HG03558 (cell line): ENCODE data around the gene SLC30A7.
"Not testable (repeated sequence)": the region's sequence is repeated elsewhere in the genome, so short reads cannot be mapped to it uniquely, and the experiment has no call there.

Experiments
- ATAC-seq: cut with Tn5 transposase; IDR thresholded peaks from one replicate; pipeline ENCODE4 v1.9.1; 2021; ENCODE audit warnings: moderate number of reproducible peaks; ENCODE audit not compliant: unreplicated experiment; ENCODE audit errors: extremely low read depth

The SLC30A7 gene

GRCh38 chr1:100889869-100890482 is 5.9 kb upstream of the SLC30A7 start:
- not testable (repeated sequence) for ATAC-seq

- ATAC-seq, result no peak
These were observed 4.5 kb upstream of the SLC30A7 start for GRCh38 chr1:100891380-100891779.

GRCh38 chr1:100892554-100892953 is 3.3 kb upstream of the SLC30A7 start:
- ATAC-seq, result no peak

DNA sequence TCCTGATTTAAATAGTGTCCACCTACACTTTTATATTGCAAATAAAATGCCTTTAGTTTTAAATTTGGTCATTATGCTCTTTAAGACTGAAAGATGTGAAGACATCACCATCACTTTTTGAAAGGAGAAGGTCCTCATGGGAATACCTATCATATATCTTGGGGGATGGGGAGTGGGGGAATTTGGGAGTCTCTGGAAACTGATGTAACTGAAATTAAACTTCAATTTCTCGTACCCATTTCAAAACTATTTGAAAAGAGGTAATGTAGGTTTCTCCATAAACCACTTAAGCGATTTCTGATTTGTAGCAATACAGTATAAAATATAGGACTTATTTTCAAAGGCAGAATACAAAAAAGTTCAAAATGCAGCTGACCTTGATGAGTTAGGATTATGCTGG is 2.2 kb upstream of the SLC30A7 start:
- no peak for ATAC-seq

- peak; percentile 16 for ATAC-seq
These were observed 1.0 kb upstream of the SLC30A7 start, which contains the start of gene EXTL2 for GRCh38 chr1:100894603-100895539. Gene EXTL2 (minus strand): TSS chr1:100894842. CDS start chr1:100888757, 6,085 bp downstream.

DNA sequence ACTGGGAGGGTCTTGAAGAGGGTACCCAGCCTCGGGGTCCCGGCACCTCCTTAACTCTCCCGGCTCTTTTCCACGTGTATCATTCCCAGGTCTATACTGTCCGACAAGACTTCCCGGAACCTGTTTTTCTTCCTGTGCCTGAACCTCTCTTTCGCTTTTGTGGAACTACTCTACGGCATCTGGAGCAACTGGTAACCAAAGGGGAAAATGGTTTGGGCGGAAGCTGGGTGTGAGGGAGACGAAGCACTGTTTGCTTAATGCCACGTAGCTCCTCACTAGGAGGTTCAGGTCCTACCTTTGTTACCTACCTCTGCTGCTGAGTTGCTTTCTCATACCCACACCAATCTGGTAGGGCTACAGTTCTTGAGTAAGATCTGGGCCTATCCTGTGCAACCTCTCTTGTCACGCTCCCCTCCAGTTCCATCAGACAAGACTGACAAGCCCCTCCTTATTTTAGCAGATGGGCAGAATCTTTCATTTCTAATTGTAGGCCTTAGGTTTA is 642 bp downstream of the SLC30A7 start:
- ATAC-seq, result no peak

DNA sequence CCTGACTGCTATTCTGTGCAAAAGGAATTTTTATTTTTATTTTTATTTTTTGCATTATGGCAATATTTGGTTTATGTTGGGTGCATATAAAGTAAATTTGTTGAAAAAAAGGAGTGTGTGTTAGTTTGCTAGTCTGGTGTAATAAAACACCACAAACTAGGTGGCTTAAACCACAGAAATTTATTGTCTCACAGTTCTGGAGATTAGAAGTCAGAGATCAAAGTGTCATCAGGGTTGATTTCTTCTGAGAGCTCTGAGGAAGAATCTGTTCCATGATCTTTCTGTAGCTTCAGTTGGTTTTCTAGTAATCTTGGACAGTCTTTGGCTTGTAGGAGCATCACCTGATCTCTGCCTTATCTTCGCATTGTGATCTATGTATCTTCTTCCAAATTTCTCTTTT is 6.5 kb downstream of the SLC30A7 start:
- no peak for ATAC-seq

DNA sequence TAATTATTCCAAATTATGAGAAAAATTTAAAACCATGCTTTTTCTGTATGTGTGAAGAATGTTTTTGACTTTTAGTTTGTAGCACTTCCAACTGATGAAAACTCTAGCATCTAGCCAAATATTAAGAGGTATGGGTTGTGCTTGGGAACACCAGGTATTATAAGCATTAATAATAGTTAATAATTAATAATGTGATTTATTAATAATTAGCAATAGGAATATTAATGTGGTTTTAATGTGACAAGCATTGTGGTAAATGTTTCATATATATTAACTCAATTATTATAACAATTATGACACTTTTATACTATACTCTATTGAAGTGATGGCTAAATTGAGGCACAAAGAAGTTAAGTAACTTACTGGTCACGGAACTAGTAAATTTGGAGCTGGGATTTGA is 7.9 kb downstream of the SLC30A7 start:
- ATAC-seq, result no peak

DNA sequence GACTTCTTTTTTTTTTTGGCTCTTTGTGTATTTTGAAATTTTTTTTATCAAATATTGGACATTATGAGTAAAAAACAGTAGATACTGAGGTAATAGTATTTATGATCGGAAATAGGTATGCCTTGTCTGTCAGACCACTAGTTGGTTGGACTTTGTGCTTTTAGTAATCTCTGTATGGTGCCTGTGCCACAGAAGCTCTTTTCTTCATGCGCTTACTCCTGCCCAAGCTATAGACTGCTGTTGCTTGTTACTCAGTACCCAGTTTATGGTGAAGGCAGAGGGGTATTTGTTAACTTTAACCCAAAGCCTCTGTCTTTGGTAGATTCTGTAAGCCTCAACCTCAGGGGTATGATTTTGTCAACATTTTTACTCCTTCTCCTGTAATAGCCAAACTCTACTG is 8.6 kb downstream of the SLC30A7 start:
- no peak for ATAC-seq

- no peak for ATAC-seq
These were observed 9.3 kb downstream of the SLC30A7 start for GRCh38 chr1:100905181-100905580.

DNA sequence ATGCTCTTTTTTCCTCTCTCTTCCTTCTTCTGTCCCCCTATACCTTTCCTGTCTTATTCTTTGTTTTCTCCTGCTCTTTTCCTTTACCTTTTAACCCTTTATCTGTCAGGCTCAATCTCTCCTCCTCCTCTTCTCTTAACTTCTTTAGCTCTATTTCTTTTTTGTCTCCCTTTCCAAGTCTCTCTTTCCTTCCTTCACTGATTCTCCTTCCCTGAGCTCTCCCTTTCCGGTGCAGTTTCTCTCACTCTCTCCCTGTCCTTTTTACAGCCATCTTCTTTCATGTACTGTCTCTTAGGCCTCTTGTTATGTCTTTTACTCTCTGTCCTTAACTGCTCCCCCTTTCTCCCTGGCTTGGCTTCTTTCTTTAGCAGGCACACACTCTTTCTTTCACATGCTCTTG is 12.0 kb downstream of the SLC30A7 start:
- ATAC-seq, result no peak

DNA sequence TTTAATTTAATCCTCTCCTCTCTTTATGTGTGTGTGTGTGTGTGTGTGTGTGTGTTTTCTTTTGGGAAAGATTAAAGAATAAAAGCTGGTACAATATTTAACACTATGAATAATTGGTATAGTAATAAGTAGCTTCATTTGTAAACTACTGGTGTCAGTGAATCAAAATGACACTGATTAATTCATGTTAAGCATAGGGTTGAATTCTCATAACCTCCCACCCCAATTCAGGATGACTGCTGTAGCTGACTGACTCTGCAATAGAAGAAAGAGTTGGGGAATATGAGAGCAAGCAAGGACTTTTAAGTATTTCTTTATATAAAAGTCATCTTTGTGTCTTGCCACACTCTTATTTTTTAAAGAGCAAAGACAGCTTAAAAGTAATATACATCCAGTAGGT is 13.1 kb downstream of the SLC30A7 start:
- no peak for ATAC-seq

- ATAC-seq, result no peak
These were observed 16.1 kb downstream of the SLC30A7 start for GRCh38 chr1:100912019-100912418.

- ATAC-seq, result no peak
These were observed 25.3 kb downstream of the SLC30A7 start for GRCh38 chr1:100921110-100921706.

GRCh38 chr1:100924212-100924611 is 28.3 kb downstream of the SLC30A7 start:
- ATAC-seq, result no peak

DNA sequence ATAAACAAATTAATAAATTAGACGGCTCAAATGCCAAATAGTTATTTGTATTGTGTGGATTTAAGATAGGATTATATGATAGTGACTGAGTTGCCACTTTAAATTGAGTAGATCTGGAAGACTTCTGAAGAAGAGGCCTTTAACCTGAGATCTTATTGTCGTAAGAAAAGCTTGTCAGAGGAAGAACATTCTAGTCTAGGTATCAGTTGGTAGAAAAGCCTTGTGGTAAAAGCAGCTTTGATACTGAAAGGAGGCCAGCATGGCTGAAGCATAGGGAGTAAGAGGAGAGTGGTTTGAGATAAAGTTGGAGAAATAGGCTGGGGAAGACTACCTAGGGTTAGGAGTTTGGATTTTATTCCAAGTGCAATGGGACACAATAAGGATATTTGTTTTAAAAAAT is 29.1 kb downstream of the SLC30A7 start:
- no peak for ATAC-seq

DNA sequence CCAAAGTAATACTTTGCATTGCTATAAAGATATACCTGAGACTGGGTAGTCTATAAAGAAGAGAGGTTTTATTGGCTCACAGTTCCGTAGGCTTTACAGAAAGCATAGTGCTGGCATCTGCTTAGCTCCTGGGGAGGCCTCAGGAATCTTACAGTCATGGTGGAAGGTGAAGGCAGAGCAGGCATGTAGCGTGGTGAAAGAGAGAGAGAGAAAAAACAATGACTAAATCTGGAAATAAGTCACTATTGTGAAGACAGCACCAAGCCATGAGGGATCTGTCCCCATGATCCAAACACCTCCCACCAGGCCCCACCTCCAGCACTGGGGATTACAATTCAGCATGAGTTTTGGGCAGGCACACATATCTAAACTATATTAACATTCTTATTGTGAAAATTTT is 30.4 kb downstream of the SLC30A7 start:
- ATAC-seq, result no peak

- no peak for ATAC-seq
These were observed 31.4 kb downstream of the SLC30A7 start for GRCh38 chr1:100927276-100927675.

GRCh38 chr1:100928128-100928527 is 32.2 kb downstream of the SLC30A7 start:
- no peak for ATAC-seq

DNA sequence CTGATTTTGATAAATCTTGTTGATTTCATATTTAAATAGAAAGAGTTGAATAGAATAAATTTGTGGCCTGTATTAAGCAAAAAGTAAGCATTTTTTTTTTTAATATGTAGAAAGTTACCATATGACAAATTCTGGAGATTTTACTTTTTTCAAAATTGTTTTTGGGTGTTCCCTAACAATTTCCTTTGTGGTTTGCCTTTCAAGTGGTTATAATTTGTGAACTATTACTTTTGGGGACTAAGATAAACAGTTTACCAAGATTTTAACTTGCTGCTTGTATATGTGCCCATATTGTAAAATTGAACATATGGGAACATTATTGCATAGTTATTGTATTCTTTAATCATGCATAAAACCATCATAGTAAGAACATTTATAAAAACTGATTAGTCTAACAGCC is 34.6 kb downstream of the SLC30A7 start:
- ATAC-seq, result no peak

DNA sequence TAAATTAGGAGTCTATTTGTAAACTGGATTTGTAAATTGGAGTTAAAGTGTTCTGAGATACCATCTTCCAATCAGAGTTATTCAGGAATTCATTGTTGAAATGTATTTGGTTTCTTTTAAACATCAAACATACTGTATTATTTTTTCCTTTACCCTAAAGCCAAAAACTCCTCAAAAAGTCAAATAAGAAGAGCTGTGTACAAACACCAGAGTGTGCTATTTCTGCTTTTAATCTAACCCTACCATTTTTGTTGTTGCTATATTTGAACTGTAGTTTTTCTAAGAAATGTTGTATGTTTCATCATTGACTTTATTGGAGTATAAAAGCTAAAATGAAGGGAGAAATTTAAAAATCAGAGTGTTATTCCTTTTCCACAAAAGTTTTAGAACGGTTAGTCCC is 35.8 kb downstream of the SLC30A7 start:
- ATAC-seq, result no peak
